Testis (tissue), 3 donors: ENCODE measurements around the gene ST6GAL1. TPM values are rescaled to one million over a fixed set of nuclear protein-coding genes. Genes with fewer than 3 reads are reported as not detected.

ENCODE experiments used
- DNase-seq: peaks from one replicate; pipeline ENCODE4 v3.0.0-alpha.2; 2019
- H3K27ac ChIP-seq, 2 donors: fragments of 200-600 bp; sonication (generic); one replicate each; pipeline ENCODE4 v1.5.1; 2019
- H3K27me3 ChIP-seq: fragments of 200-600 bp; sonication (generic); one replicate; pipeline ENCODE4 v1.5.1; 2019
- H3K36me3 ChIP-seq: fragments of 200-600 bp; sonication (generic); one replicate; pipeline ENCODE4 v1.5.1; 2017; ENCODE audit warnings: low read depth; ENCODE audit errors: missing control alignments
- H3K4me1 ChIP-seq: fragments of 200-600 bp; sonication (generic); one replicate; pipeline ENCODE4 v1.5.1; 2019
- H3K4me3 ChIP-seq, 2 donors: fragments of 200-600 bp; sonication (generic); one replicate each; pipeline ENCODE4 v1.5.1; 2017 to 2019
- H3K9me3 ChIP-seq: fragments of 200-600 bp; sonication (generic); one replicate; pipeline ENCODE4 v1.5.1; 2017
- CTCF ChIP-seq, 3 experiments: fragments of 450-650 bp in 2 of 3; fragments of 200-600 bp in 1 of 3; sonication (generic) in 1 of 3; IDR thresholded peaks; one replicate each; pipeline ENCODE4 v1.5.1; 2016 to 2019; ENCODE audit warnings: antibody characterized with exemption in 3 of 3, mild to moderate bottlenecking in 2 of 3, moderate library complexity in 1 of 3
- POLR2A ChIP-seq: fragments of 450-650 bp; IDR thresholded peaks from one replicate; pipeline ENCODE4 v1.6.1; 2017; ENCODE audit warnings: antibody characterized with exemption, mild to moderate bottlenecking, moderate library complexity
- WGBS, 2 donors: methylation state at CpG; one replicate each; pipeline ENCODE4 v1.1.5; 2018; 5-methylcytosine and 5-hydroxymethylcytosine counted together
- intact Hi-C: fragments of 100-400 bp; cut with DNase I; formaldehyde crosslinking; loops from one replicate; pipeline ENCODE4 v1.15.1; 2023; ENCODE audit warnings: low total_unique reads
- polyA plus RNA-seq: library from polyadenylated mRNA; stranded (reverse); fragments of 350-450 nt; fragmentation: Illumina TruSeq; extraction: RNeasy Lipid Tissue Mini Kit (QIAGEN cat#74804); gene quantifications from one replicate; pipeline ENCODE4 v1.2.3, GENCODE V29; 2014; ENCODE audit warnings: low read depth, low replicate concordance; ENCODE audit not compliant: insufficient read depth
- total RNA-seq, 2 donors: library from RNA; depleted of rRNA; stranded (reverse); fragments of >200 nt; gene quantifications; one replicate each; pipeline ENCODE4 v1.2.3, GENCODE V29; 2016

The ST6GAL1 gene
- total and polyA plus RNA-seq, 3 donors from 2014 or later, result 12.8 to 26.3 (median 16.9) TPM

- no peak for TF ChIP-seq CTCF (IDR thresholded peaks at IDR 0.05)
- TF ChIP-seq POLR2A, result no peak
- Histone ChIP-seq H3K27me3 (no peaks in the 10 kb centered on the region), H3K4me1 (no peaks in the 10 kb centered on the region), H3K9me3 (no peaks in the 10 kb centered on the region), H3K27ac (no peak overlapping the region), H3K4me3 (no peak overlapping the region), H3K36me3 (no peaks in the 10 kb centered on the region)
- DNase-seq, result no peak
- 90 to 92% methylated on average over 5 of the region's 5 CpGs for WGBS, 2 donors
- intact Hi-C loops, result no loop called here
Measured at GRCh38 chr3:186922790-186923189, 7.5 kb upstream of the ST6GAL1 start.

GRCh38 chr3:186923241-186923640 lies 7.1 kb upstream of the ST6GAL1 start:
- Histone ChIP-seq H3K9me3 (no peaks in the 10 kb centered on the region), H3K27me3 (no peaks in the 10 kb centered on the region), H3K27ac (no peak overlapping the region), H3K36me3 (no peaks in the 10 kb centered on the region), H3K4me1 (no peaks in the 10 kb centered on the region), H3K4me3 (no peak overlapping the region)
- WGBS, 2 donors, result 94 to 100% methylated on average over 3 of the region's 3 CpGs
- DNase-seq, result no peak
- TF ChIP-seq POLR2A, result no peak
- TF ChIP-seq CTCF (IDR thresholded peaks at IDR 0.05), result no peak
- intact Hi-C loops, result no loop called here

- H3K4me3 ChIP-seq, result no peak overlapping the region
- TF ChIP-seq CTCF (IDR thresholded peaks at IDR 0.05) (no peak), POLR2A (no peak)
- 77 to 93% methylated on average over 1 of the region's 1 CpG for WGBS, 2 donors
- H3K4me1 ChIP-seq, result peaks cover 4% of the 10 kb centered on the region
- intact Hi-C loops, result no loop called here
- H3K36me3 ChIP-seq, result no peaks in the 10 kb centered on the region
- no peaks in the 10 kb centered on the region for H3K9me3 ChIP-seq
- DNase-seq, result no peak
- no peak overlapping the region for H3K27ac ChIP-seq
- H3K27me3 ChIP-seq, result no peaks in the 10 kb centered on the region
Measured at GRCh38 chr3:186925826-186926225, 4.5 kb upstream of the ST6GAL1 start.

- 56 to 69% methylated on average over 5 of the region's 5 CpGs for WGBS, 2 donors
- H3K27me3 ChIP-seq, result no peaks in the 10 kb centered on the region
- peak overlapping the region in 1 of 2 donors; percentile 77 for H3K4me3 ChIP-seq
- H3K4me1 ChIP-seq, result peaks cover 18% of the 10 kb centered on the region
- H3K36me3 ChIP-seq, result no peaks in the 10 kb centered on the region
- DNase-seq, result no peak
- intact Hi-C loops, result no loop called here
- H3K27ac ChIP-seq, result no peak overlapping the region
- no peak for TF ChIP-seq CTCF (IDR thresholded peaks at IDR 0.05)
- TF ChIP-seq POLR2A, result no peak
- H3K9me3 ChIP-seq, result no peaks in the 10 kb centered on the region
Measured at GRCh38 chr3:186929186-186929585, 1.1 kb upstream of the ST6GAL1 start.

- intact Hi-C loops, result no loop called here
- Histone ChIP-seq H3K4me3 (peak overlapping the region; percentile 61 to 77), H3K27ac (peak overlapping the region in 1 of 2 donors; percentile 69), H3K36me3 (no peaks in the 10 kb centered on the region), H3K4me1 (peaks cover 18% of the 10 kb centered on the region), H3K27me3 (no peaks in the 10 kb centered on the region), H3K9me3 (no peaks in the 10 kb centered on the region)
- 33 to 53% methylated on average over 12 of the region's 12 CpGs for WGBS, 2 donors
- no peak for DNase-seq
- TF ChIP-seq POLR2A (no peak), CTCF (IDR thresholded peaks at IDR 0.05) (no peak)
Measured at GRCh38 chr3:186929685-186930084, 641 bp upstream of the ST6GAL1 start.
